Loucy (cell line): ENCODE results near the gene ART1.

Source experiments
- H2AFZ ChIP-seq: fragments of 200-600 bp; sonication (generic); 2 replicates; pipeline ENCODE4 v1.6.0; 2016; ENCODE audit warnings: antibody characterized with exemption, mild to moderate bottlenecking, low read length, moderate library complexity
- H3F3A ChIP-seq: fragments of 200-600 bp; 2 replicates; pipeline ENCODE4 v1.6.0; 2016; ENCODE audit warnings: antibody characterized with exemption, low read depth, mild to moderate bottlenecking
- H3K27me3 ChIP-seq: fragments of 200-600 bp; sonication (generic); 2 replicates; pipeline ENCODE4 v1.6.1; 2014; ENCODE audit warnings: low read length, mild to moderate bottlenecking; ENCODE audit not compliant: insufficient read depth, poor library complexity, severe bottlenecking
- H3K36me3 ChIP-seq: fragments of 200-600 bp; sonication (generic); 2 replicates; pipeline ENCODE4 v1.6.1; 2016; ENCODE audit warnings: low read length; ENCODE audit not compliant: insufficient read depth
- H3K4me1 ChIP-seq: fragments of 200-600 bp; sonication (generic); 2 replicates; pipeline ENCODE4 v1.5.1; 2014; ENCODE audit warnings: low read length, mild to moderate bottlenecking; ENCODE audit not compliant: insufficient read depth, poor library complexity, severe bottlenecking
- H3K4me2 ChIP-seq: fragments of 200-600 bp; sonication (generic); 2 replicates; pipeline ENCODE4 v1.6.0; 2014; ENCODE audit warnings: antibody characterized with exemption, low read length, low read depth, mild to moderate bottlenecking; ENCODE audit not compliant: poor library complexity, severe bottlenecking
- H3K4me3 ChIP-seq: fragments of 200-600 bp; sonication (generic); 2 replicates; pipeline ENCODE4 v1.5.1; 2014; ENCODE audit warnings: low read length, mild to moderate bottlenecking, mixed read lengths; ENCODE audit not compliant: poor library complexity, severe bottlenecking
- H3K79me2 ChIP-seq: fragments of 200-600 bp; sonication (generic); 2 replicates; pipeline ENCODE4 v1.6.1; 2014; ENCODE audit warnings: low read length; ENCODE audit not compliant: insufficient read depth
- H3K9ac ChIP-seq: fragments of 200-600 bp; sonication (generic); 2 replicates; pipeline ENCODE4 v1.6.0; 2014; ENCODE audit warnings: mild to moderate bottlenecking, low read depth, low read length, moderate library complexity; ENCODE audit not compliant: poor library complexity, severe bottlenecking
- H3K9me2 ChIP-seq: fragments of 200-600 bp; sonication (generic); replicated peaks from 2 replicates; pipeline ENCODE4 v1.6.1; 2016; ENCODE audit warnings: low read depth, low read length, mixed read lengths
- H3K9me3 ChIP-seq: fragments of 200-600 bp; sonication (generic); 2 replicates; pipeline ENCODE4 v1.6.1; 2014; ENCODE audit warnings: mild to moderate bottlenecking, antibody characterized with exemption, low read length, low read depth; ENCODE audit not compliant: insufficient read depth
- H4K20me1 ChIP-seq: fragments of 200-600 bp; sonication (generic); 2 replicates; pipeline ENCODE4 v1.6.0; 2014; ENCODE audit warnings: antibody characterized with exemption, low read length, mild to moderate bottlenecking; ENCODE audit not compliant: insufficient read depth, poor library complexity, severe bottlenecking
- CTCF ChIP-seq: fragments of 200-600 bp; sonication (generic); conservative IDR thresholded peaks from 2 replicates; pipeline ENCODE4 v1.5.1; 2014; ENCODE audit warnings: mild to moderate bottlenecking, antibody characterized with exemption, low read length
- EZH2phosphoT487 ChIP-seq: fragments of 200-600 bp; IDR thresholded peaks from 2 replicates; pipeline ENCODE4 v1.6.1; 2018; ENCODE audit warnings: antibody characterized with exemption, mild to moderate bottlenecking, moderate library complexity, borderline replicate concordance

ART1 gene

GRCh38 chr11:3631331-3631730 lies 13.6 kb upstream of the ART1 start:
- no peak overlapping the region for H3K4me3 ChIP-seq
- no peaks in the 10 kb centered on the region for H3K27me3 ChIP-seq
- TF ChIP-seq CTCF (no peak), EZH2phosphoT487 (no peak)
- no peaks in the 10 kb centered on the region for H3K79me2 ChIP-seq
- no peaks in the 10 kb centered on the region for H3K36me3 ChIP-seq
- no peaks in the 10 kb centered on the region for H3K4me1 ChIP-seq
- H3K9ac ChIP-seq = no peak overlapping the region
- H2AFZ ChIP-seq = no peak overlapping the region
- no peaks in the 10 kb centered on the region for H4K20me1 ChIP-seq
- H3K9me2 ChIP-seq = no peaks in the 10 kb centered on the region
- no peaks in the 10 kb centered on the region for H3K9me3 ChIP-seq
- no peak overlapping the region for H3K4me2 ChIP-seq
- H3F3A ChIP-seq = no peaks in the 10 kb centered on the region

GRCh38 chr11:3632070-3632660 lies 12.8 kb upstream of the ART1 start:
- Histone ChIP-seq H3K4me1 (no peaks in the 10 kb centered on the region), H3K27me3 (no peaks in the 10 kb centered on the region), H3F3A (no peaks in the 10 kb centered on the region), H4K20me1 (no peaks in the 10 kb centered on the region), H3K4me2 (no peak overlapping the region), H2AFZ (no peak overlapping the region), H3K36me3 (no peaks in the 10 kb centered on the region), H3K9me3 (no peaks in the 10 kb centered on the region), H3K79me2 (no peaks in the 10 kb centered on the region), H3K9me2 (no peaks in the 10 kb centered on the region), H3K9ac (no peak overlapping the region), H3K4me3 (no peak overlapping the region)
- TF ChIP-seq CTCF = no peak
- TF ChIP-seq EZH2phosphoT487 = no peak

- no peak for TF ChIP-seq EZH2phosphoT487
- TF ChIP-seq CTCF = no peak
- Histone ChIP-seq H2AFZ (no peak overlapping the region), H3F3A (no peaks in the 10 kb centered on the region), H3K4me2 (no peak overlapping the region), H3K36me3 (no peaks in the 10 kb centered on the region), H3K9ac (no peak overlapping the region), H3K27me3 (no peaks in the 10 kb centered on the region), H3K79me2 (no peaks in the 10 kb centered on the region), H4K20me1 (no peaks in the 10 kb centered on the region), H3K4me3 (no peak overlapping the region), H3K4me1 (no peaks in the 10 kb centered on the region), H3K9me3 (no peaks in the 10 kb centered on the region), H3K9me2 (no peaks in the 10 kb centered on the region)
These were observed 9.1 kb upstream of the ART1 start for GRCh38 chr11:3635641-3636375.
